ENCODE data around the gene BCR.

BCR gene

GRCh38 chr22:23236440-23237184 lies 56.3 kb downstream of the BCR start:
- H3K4me1 ChIP-seq (ENCODE audit: control insufficient read depth in 1 of 2, insufficient read depth in 2 of 2, low read length in 2 of 2), result peaks cover 6 to 12% of the 10 kb centered on the region in 2 donors
- no peaks in the 10 kb centered on the region for H3K9me3 ChIP-seq (ENCODE audit: control insufficient read depth in 1 of 2, low read length in 2 of 2)
- no peaks in the 10 kb centered on the region for H3K36me3 ChIP-seq (ENCODE audit: control insufficient read depth in 1 of 2, insufficient read depth in 2 of 2, low read length in 2 of 2)
- H3K27ac ChIP-seq (ENCODE audit: low read depth, low read length), result no peak overlapping the region
- H3K9ac ChIP-seq (ENCODE audit: low read depth in 1 of 2, low read length in 2 of 2), result no peak overlapping the region
- H3K27me3 ChIP-seq (ENCODE audit: control insufficient read depth in 1 of 2, insufficient read depth in 2 of 2, low read length in 2 of 2), result no peaks in the 10 kb centered on the region
- no peak overlapping the region for H3K4me3 ChIP-seq (ENCODE audit: low read depth in 1 of 2, low read length in 2 of 2)

- peaks cover 6 to 12% of the 10 kb centered on the region in 2 donors for H3K4me1 ChIP-seq (ENCODE audit: control insufficient read depth in 1 of 2, insufficient read depth in 2 of 2, low read length in 2 of 2)
- H3K27me3 ChIP-seq (ENCODE audit: control insufficient read depth in 1 of 2, insufficient read depth in 2 of 2, low read length in 2 of 2), result no peaks in the 10 kb centered on the region
- H3K4me3 ChIP-seq (ENCODE audit: low read depth in 1 of 2, low read length in 2 of 2), result no peak overlapping the region
- H3K9me3 ChIP-seq (ENCODE audit: control insufficient read depth in 1 of 2, low read length in 2 of 2), result no peaks in the 10 kb centered on the region
- H3K27ac ChIP-seq (ENCODE audit: low read depth, low read length), result no peak overlapping the region
- H3K36me3 ChIP-seq (ENCODE audit: control insufficient read depth in 1 of 2, insufficient read depth in 2 of 2, low read length in 2 of 2), result no peaks in the 10 kb centered on the region
- no peak overlapping the region for H3K9ac ChIP-seq (ENCODE audit: low read depth in 1 of 2, low read length in 2 of 2)
Measured at GRCh38 chr22:23237201-23237798, 57.0 kb downstream of the BCR start.

DNA sequence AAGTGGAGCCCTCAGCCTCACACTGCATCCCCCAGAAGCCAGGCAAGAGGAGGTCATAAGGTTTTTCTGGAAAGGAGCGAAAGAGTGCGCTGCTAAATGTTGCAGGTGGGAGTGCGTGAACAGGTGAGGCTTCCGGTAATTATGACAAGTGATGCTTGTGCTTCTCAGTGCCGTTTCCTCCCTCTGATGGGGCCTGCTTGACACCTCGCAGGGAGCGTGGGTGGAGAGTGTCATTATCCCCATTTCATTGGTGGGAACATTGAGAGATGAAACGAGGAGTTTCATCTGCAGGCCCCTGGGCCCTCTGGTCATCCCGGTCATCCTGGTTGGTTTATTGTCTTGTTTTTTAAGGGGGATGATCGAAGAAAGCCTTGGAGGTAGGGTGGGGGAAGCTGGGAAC lies 57.5 kb downstream of the BCR start:
- no peaks in the 10 kb centered on the region for H3K36me3 ChIP-seq (ENCODE audit: control insufficient read depth in 1 of 2, insufficient read depth in 2 of 2, low read length in 2 of 2)
- H3K4me1 ChIP-seq (ENCODE audit: control insufficient read depth in 1 of 2, insufficient read depth in 2 of 2, low read length in 2 of 2), result peaks cover 6 to 12% of the 10 kb centered on the region in 2 donors
- no peak overlapping the region for H3K4me3 ChIP-seq (ENCODE audit: low read depth in 1 of 2, low read length in 2 of 2)
- no peaks in the 10 kb centered on the region for H3K27me3 ChIP-seq (ENCODE audit: control insufficient read depth in 1 of 2, insufficient read depth in 2 of 2, low read length in 2 of 2)
- H3K9me3 ChIP-seq (ENCODE audit: control insufficient read depth in 1 of 2, low read length in 2 of 2), result no peaks in the 10 kb centered on the region
- no peak overlapping the region for H3K9ac ChIP-seq (ENCODE audit: low read depth in 1 of 2, low read length in 2 of 2)
- no peak overlapping the region for H3K27ac ChIP-seq (ENCODE audit: low read depth, low read length)

- Histone ChIP-seq H3K9me3 (ENCODE audit: control insufficient read depth in 1 of 2, low read length in 2 of 2) (no peaks in the 10 kb centered on the region), H3K36me3 (ENCODE audit: control insufficient read depth in 1 of 2, insufficient read depth in 2 of 2, low read length in 2 of 2) (no peaks in the 10 kb centered on the region), H3K27me3 (ENCODE audit: control insufficient read depth in 1 of 2, insufficient read depth in 2 of 2, low read length in 2 of 2) (no peaks in the 10 kb centered on the region), H3K9ac (ENCODE audit: low read depth in 1 of 2, low read length in 2 of 2) (no peak overlapping the region), H3K4me3 (ENCODE audit: low read depth in 1 of 2, low read length in 2 of 2) (no peak overlapping the region), H3K27ac (ENCODE audit: low read depth, low read length) (no peak overlapping the region), H3K4me1 (ENCODE audit: control insufficient read depth in 1 of 2, insufficient read depth in 2 of 2, low read length in 2 of 2) (peaks cover 6 to 12% of the 10 kb centered on the region in 2 donors)
Measured at GRCh38 chr22:23238707-23239106, 58.4 kb downstream of the BCR start.

- no peaks in the 10 kb centered on the region for H3K36me3 ChIP-seq (ENCODE audit: control insufficient read depth in 1 of 2, insufficient read depth in 2 of 2, low read length in 2 of 2)
- H3K9me3 ChIP-seq (ENCODE audit: control insufficient read depth in 1 of 2, low read length in 2 of 2), result no peaks in the 10 kb centered on the region
- no peaks in the 10 kb centered on the region for H3K27me3 ChIP-seq (ENCODE audit: control insufficient read depth in 1 of 2, insufficient read depth in 2 of 2, low read length in 2 of 2)
- H3K27ac ChIP-seq (ENCODE audit: low read depth, low read length), result no peak overlapping the region
- H3K9ac ChIP-seq (ENCODE audit: low read depth in 1 of 2, low read length in 2 of 2), result no peak overlapping the region
- H3K4me1 ChIP-seq (ENCODE audit: control insufficient read depth in 1 of 2, insufficient read depth in 2 of 2, low read length in 2 of 2), result peaks cover 8 to 12% of the 10 kb centered on the region in 2 donors
- no peak overlapping the region for H3K4me3 ChIP-seq (ENCODE audit: low read depth in 1 of 2, low read length in 2 of 2)
Measured at GRCh38 chr22:23239429-23239828, 59.1 kb downstream of the BCR start.

DNA sequence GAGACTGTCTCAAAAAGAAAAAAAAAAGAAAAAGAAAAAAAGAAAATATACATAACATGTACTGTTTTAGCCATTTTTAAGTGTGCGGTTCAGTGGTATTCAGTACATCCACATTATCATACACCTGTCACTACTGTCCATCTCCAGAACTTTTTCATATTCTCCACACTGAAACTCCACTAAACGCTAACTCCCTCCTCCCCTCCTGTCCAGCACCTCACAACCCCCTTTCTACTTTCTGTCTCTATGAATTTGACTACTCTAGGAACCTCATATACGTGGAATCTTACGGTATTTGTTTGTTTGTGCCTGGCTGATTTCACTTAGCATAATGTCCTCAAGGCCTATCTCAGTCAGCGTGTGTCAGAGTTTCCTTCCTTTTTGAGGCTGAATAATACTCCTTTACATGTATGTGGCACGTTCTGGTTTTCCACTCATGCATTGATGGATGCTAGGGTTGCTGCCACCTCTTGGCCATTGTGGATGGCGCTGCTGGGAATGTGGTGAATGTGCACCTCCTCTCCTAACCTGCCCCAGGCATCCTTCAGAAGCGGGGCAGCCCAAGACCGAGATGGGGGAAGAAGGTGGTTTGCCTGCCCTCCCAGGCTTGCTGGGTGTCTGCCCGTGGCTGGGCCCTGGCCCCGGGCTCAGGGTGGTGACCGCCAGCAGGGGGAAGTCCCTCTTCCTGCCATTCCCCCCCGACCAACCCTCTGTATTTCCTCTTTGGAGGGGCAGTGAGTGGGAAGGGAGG lies 60.5 kb downstream of the BCR start:
- H3K4me1 ChIP-seq (ENCODE audit: control insufficient read depth in 1 of 2, insufficient read depth in 2 of 2, low read length in 2 of 2), result peaks cover 16 to 18% of the 10 kb centered on the region in 2 donors
- H3K27me3 ChIP-seq (ENCODE audit: control insufficient read depth in 1 of 2, insufficient read depth in 2 of 2, low read length in 2 of 2), result no peaks in the 10 kb centered on the region
- no peak overlapping the region for H3K27ac ChIP-seq (ENCODE audit: low read depth, low read length)
- H3K9me3 ChIP-seq (ENCODE audit: control insufficient read depth in 1 of 2, low read length in 2 of 2), result no peaks in the 10 kb centered on the region
- no peak overlapping the region for H3K9ac ChIP-seq (ENCODE audit: low read depth in 1 of 2, low read length in 2 of 2)
- no peak overlapping the region for H3K4me3 ChIP-seq (ENCODE audit: low read depth in 1 of 2, low read length in 2 of 2)
- no peaks in the 10 kb centered on the region for H3K36me3 ChIP-seq (ENCODE audit: control insufficient read depth in 1 of 2, insufficient read depth in 2 of 2, low read length in 2 of 2)

DNA sequence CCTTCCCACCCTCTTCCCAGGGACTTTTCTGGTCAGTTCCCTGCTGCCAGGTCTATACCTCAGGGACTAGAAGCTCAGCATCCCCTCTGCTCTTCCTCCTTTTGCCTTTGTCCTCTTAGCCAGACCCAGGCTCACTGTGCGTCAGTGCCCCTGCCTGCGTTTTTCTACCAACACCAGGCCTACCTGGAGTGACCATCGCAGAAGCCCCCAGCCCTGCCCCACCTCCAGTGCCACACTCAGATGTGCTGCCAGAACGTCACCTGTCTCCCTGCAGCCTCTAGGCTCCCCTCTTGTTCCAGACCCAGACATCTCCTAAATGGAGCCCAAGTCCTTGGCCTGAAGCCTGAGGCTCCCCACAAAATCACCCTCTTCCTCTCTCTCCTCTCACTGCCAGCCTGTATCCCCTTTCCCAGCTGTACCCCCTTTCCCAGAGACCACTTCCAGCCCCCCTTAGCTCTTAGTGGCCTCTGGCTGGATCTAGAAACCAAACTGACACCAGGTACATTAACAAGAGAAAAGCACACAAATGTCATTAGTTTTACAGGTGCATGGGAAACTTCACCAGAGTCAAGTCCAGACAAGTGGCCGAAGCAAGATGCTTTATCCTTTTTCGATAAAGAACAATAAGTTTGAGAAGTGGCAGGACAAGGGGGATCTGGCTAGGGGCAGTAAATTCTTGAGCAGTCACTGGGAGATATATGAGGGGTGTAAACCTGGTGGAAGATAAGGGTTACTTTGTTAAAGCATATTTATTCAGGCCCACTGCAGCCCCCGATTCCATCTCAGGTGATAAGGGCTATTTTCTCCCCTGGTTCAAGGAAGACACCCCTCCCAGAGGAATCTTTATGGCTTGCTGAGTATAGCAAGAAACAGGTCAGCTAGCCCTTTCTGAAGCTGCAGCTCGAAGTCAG lies 61.5 kb downstream of the BCR start:
- H3K36me3 ChIP-seq (ENCODE audit: control insufficient read depth in 1 of 2, insufficient read depth in 2 of 2, low read length in 2 of 2), result no peaks in the 10 kb centered on the region
- H3K9ac ChIP-seq (ENCODE audit: low read depth in 1 of 2, low read length in 2 of 2), result no peak overlapping the region
- no peak overlapping the region for H3K4me3 ChIP-seq (ENCODE audit: low read depth in 1 of 2, low read length in 2 of 2)
- H3K4me1 ChIP-seq (ENCODE audit: control insufficient read depth in 1 of 2, insufficient read depth in 2 of 2, low read length in 2 of 2), result peaks cover 11 to 18% of the 10 kb centered on the region in 2 donors
- H3K27me3 ChIP-seq (ENCODE audit: control insufficient read depth in 1 of 2, insufficient read depth in 2 of 2, low read length in 2 of 2), result no peaks in the 10 kb centered on the region
- H3K9me3 ChIP-seq (ENCODE audit: control insufficient read depth in 1 of 2, low read length in 2 of 2), result no peaks in the 10 kb centered on the region
- H3K27ac ChIP-seq (ENCODE audit: low read depth, low read length), result no peak overlapping the region

GRCh38 chr22:23242473-23243001 lies 62.2 kb downstream of the BCR start:
- no peaks in the 10 kb centered on the region for H3K27me3 ChIP-seq (ENCODE audit: control insufficient read depth in 1 of 2, insufficient read depth in 2 of 2, low read length in 2 of 2)
- no peak overlapping the region for H3K27ac ChIP-seq (ENCODE audit: low read depth, low read length)

DNA sequence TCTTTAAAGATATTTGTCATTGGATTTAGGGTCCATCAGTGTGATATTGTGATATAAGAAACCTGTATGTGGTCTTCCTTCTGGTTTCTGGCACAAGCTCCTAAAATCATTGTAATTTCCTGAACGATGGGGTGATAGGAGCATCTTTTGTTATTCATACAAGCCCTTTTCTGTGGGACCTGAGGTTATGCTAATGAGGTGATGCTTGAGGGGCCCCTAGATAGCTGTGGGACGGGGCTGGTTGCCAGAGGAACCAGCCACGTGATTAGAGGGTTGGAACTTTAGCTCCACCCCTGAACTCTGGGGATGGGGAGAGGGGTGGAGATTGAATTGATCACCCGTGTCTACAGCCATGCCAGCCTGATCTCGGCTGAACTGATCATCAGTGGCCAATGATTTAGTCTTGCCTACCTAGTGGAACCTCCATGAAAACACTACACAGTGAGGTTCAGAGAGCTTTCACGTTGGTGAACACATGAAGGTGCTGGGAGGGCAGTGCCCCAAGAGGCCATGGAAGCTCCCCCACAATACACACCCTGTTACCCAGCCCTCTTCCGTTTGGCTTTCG lies 62.8 kb downstream of the BCR start:
- Histone ChIP-seq H3K4me1 (ENCODE audit: control insufficient read depth in 1 of 2, insufficient read depth in 2 of 2, low read length in 2 of 2) (peaks cover 6 to 13% of the 10 kb centered on the region in 2 donors), H3K27ac (ENCODE audit: low read depth, low read length) (no peak overlapping the region), H3K27me3 (ENCODE audit: control insufficient read depth in 1 of 2, insufficient read depth in 2 of 2, low read length in 2 of 2) (no peaks in the 10 kb centered on the region), H3K36me3 (ENCODE audit: control insufficient read depth in 1 of 2, insufficient read depth in 2 of 2, low read length in 2 of 2) (no peaks in the 10 kb centered on the region), H3K9ac (ENCODE audit: low read depth in 1 of 2, low read length in 2 of 2) (no peak overlapping the region), H3K4me3 (ENCODE audit: low read depth in 1 of 2, low read length in 2 of 2) (no peak overlapping the region), H3K9me3 (ENCODE audit: control insufficient read depth in 1 of 2, low read length in 2 of 2) (no peaks in the 10 kb centered on the region)

More at GRCh38 chr22:23242473-23243001, 62.2 kb downstream of the BCR start:
- Histone ChIP-seq H3K4me3 (ENCODE audit: low read depth in 1 of 2, low read length in 2 of 2) (no peak overlapping the region), H3K9me3 (ENCODE audit: control insufficient read depth in 1 of 2, low read length in 2 of 2) (no peaks in the 10 kb centered on the region), H3K36me3 (ENCODE audit: control insufficient read depth in 1 of 2, insufficient read depth in 2 of 2, low read length in 2 of 2) (no peaks in the 10 kb centered on the region), H3K4me1 (ENCODE audit: control insufficient read depth in 1 of 2, insufficient read depth in 2 of 2, low read length in 2 of 2) (peaks cover 11 to 17% of the 10 kb centered on the region in 2 donors), H3K9ac (ENCODE audit: low read depth in 1 of 2, low read length in 2 of 2) (no peak overlapping the region)

All from duodenal mucosa (tissue), 2 donors.